WERI-Rb-1 (cell line): Measurements from ENCODE around the gene TRPC6.
"Not testable (repeated sequence)": the region's sequence is repeated elsewhere in the genome, so short reads cannot be mapped to it uniquely, and the experiment has no call there.

ENCODE experiments used
- DNase-seq: peaks from one replicate; pipeline ENCODE4 v3.0.0-alpha.2; 2020
- H3K27ac ChIP-seq: fragments of 250-450 bp; sonication (Bioruptor Pico); 2 replicates; pipeline ENCODE4 v1.5.1; 2020; ENCODE audit warnings: mild to moderate bottlenecking, moderate library complexity
- H3K27me3 ChIP-seq: fragments of 250-450 bp; sonication (Bioruptor Pico); 2 replicates; pipeline ENCODE4 v1.5.1; 2021; ENCODE audit warnings: mild to moderate bottlenecking, low read depth, moderate library complexity; ENCODE audit not compliant: insufficient read depth, severe bottlenecking
- H3K36me3 ChIP-seq: fragments of 250-450 bp; sonication (Bioruptor Pico); 2 replicates; pipeline ENCODE4 v1.5.1; 2020; ENCODE audit warnings: mild to moderate bottlenecking, moderate library complexity
- H3K4me3 ChIP-seq: 2 replicates; pipeline ENCODE4 v1.5.1; 2011; ENCODE audit warnings: low read depth, mild to moderate bottlenecking, control low read depth, low read length
- H3K9me3 ChIP-seq: fragments of 250-450 bp; sonication (Bioruptor Pico); 2 replicates; pipeline ENCODE4 v1.5.1; 2021; ENCODE audit warnings: mild to moderate bottlenecking, moderate library complexity; ENCODE audit not compliant: severe bottlenecking
- CTCF ChIP-seq: IDR thresholded peaks from 2 replicates; pipeline ENCODE4 v1.5.1; 2011; ENCODE audit warnings: low read depth, mild to moderate bottlenecking, control low read depth, inconsistent platforms, low read length

The TRPC6 gene

GRCh38 chr11:101466352-101466751 is 117.5 kb downstream of the TRPC6 start:
- DNase-seq, result no peak

GRCh38 chr11:101464388-101464787 is 119.4 kb downstream of the TRPC6 start:
- H3K36me3 ChIP-seq, result not testable (repeated sequence)

More at GRCh38 chr11:101466352-101466751, 117.5 kb downstream of the TRPC6 start:
- H3K4me3 ChIP-seq, result no peak overlapping the region
- TF ChIP-seq CTCF, result no peak
- H3K36me3 ChIP-seq, result no peaks in the 10 kb centered on the region
- H3K27me3 ChIP-seq, result peaks cover 2% of the 10 kb centered on the region
- H3K9me3 ChIP-seq, result no peaks in the 10 kb centered on the region
- no peak overlapping the region for H3K27ac ChIP-seq

GRCh38 chr11:101459020-101459419 is 124.8 kb downstream of the TRPC6 start:
- no peaks in the 10 kb centered on the region for H3K36me3 ChIP-seq
- H3K27ac ChIP-seq, result no peak overlapping the region
- peaks cover 1% of the 10 kb centered on the region for H3K27me3 ChIP-seq
- no peak for DNase-seq
- peaks cover 3% of the 10 kb centered on the region for H3K9me3 ChIP-seq
- no peak overlapping the region for H3K4me3 ChIP-seq
- no peak for TF ChIP-seq CTCF

More at GRCh38 chr11:101464388-101464787, 119.4 kb downstream of the TRPC6 start:
- H3K4me3 ChIP-seq, H3K27me3 ChIP-seq, H3K27ac ChIP-seq, DNase-seq, H3K9me3 ChIP-seq: not testable (repeated sequence)

- H3K27ac ChIP-seq, result no peak overlapping the region
- peaks cover 3% of the 10 kb centered on the region for H3K9me3 ChIP-seq
- DNase-seq, result no peak
- no peaks in the 10 kb centered on the region for H3K36me3 ChIP-seq
- TF ChIP-seq CTCF, result no peak
- H3K27me3 ChIP-seq, result no peaks in the 10 kb centered on the region
- H3K4me3 ChIP-seq, result no peak overlapping the region
Observed at GRCh38 chr11:101458161-101458560, 125.6 kb downstream of the TRPC6 start.

- H3K36me3 ChIP-seq, result no peaks in the 10 kb centered on the region
- H3K9me3 ChIP-seq, result peaks cover 3% of the 10 kb centered on the region
- no peak for TF ChIP-seq CTCF
- no peak overlapping the region for H3K27ac ChIP-seq
- H3K4me3 ChIP-seq, result no peak overlapping the region
- no peaks in the 10 kb centered on the region for H3K27me3 ChIP-seq
- no peak for DNase-seq
Observed at GRCh38 chr11:101456812-101457211, 127.0 kb downstream of the TRPC6 start.

GRCh38 chr11:101453682-101454081 is 130.1 kb downstream of the TRPC6 start:
- DNase-seq, result no peak
- Histone ChIP-seq H3K27ac (no peak overlapping the region), H3K4me3 (no peak overlapping the region), H3K27me3 (no peaks in the 10 kb centered on the region), H3K9me3 (no peaks in the 10 kb centered on the region), H3K36me3 (no peaks in the 10 kb centered on the region)
- no peak for TF ChIP-seq CTCF
